Brain microvascular endothelial cell (primary cell): Measurements from ENCODE around the gene CDC14B.

ENCODE experiments used
- DNase-seq: peaks from one replicate; pipeline ENCODE4 v3.0.0-alpha.2; 2020
- H3K27ac ChIP-seq: fragments of 250-450 bp; sonication (Bioruptor Pico); 2 replicates; pipeline ENCODE4 v1.5.1; 2020; ENCODE audit warnings: mild to moderate bottlenecking, moderate library complexity
- H3K27me3 ChIP-seq: fragments of 250-450 bp; sonication (Bioruptor Pico); replicated peaks from 2 replicates; pipeline ENCODE4 v1.5.1; 2020; ENCODE audit warnings: mild to moderate bottlenecking
- H3K36me3 ChIP-seq: fragments of 250-450 bp; sonication (Bioruptor Pico); replicated peaks from 2 replicates; pipeline ENCODE4 v1.5.1; 2020; ENCODE audit warnings: mild to moderate bottlenecking
- H3K4me3 ChIP-seq: 2 replicates; pipeline ENCODE4 v1.5.1; 2011; ENCODE audit warnings: low read depth, mild to moderate bottlenecking, control low read depth, low read length, moderate library complexity
- CTCF ChIP-seq: IDR thresholded peaks from 2 replicates; pipeline ENCODE4 v1.5.1; 2011; ENCODE audit warnings: low read depth, mild to moderate bottlenecking, moderate library complexity, low read length, control low read depth, inconsistent platforms; ENCODE audit errors: missing control alignments
- in situ Hi-C: cut with HindIII; loops from 2 replicates; pipeline ENCODE4 v1.10.0; 2017; ENCODE audit warnings: low sequenced_read_pairs, low pct_ligation_motif_present

The CDC14B gene

GRCh38 chr9:96483733-96484390 lies 135.8 kb downstream of the CDC14B start:
- peaks cover 13% of the 10 kb centered on the region for H3K36me3 ChIP-seq

GRCh38 chr9:96483197-96483596 lies 136.4 kb downstream of the CDC14B start:
- no peak for DNase-seq
- no peak overlapping the region for H3K27ac ChIP-seq
- in situ Hi-C loops, result no loop called here
- no peak for TF ChIP-seq CTCF
- no peak overlapping the region for H3K4me3 ChIP-seq
- no peaks in the 10 kb centered on the region for H3K27me3 ChIP-seq
- H3K36me3 ChIP-seq, result peaks cover 7% of the 10 kb centered on the region

More at GRCh38 chr9:96483733-96484390, 135.8 kb downstream of the CDC14B start:
- H3K27me3 ChIP-seq, result no peaks in the 10 kb centered on the region
- H3K27ac ChIP-seq, result no peak overlapping the region
- in situ Hi-C loops, result no loop called here
- no peak for TF ChIP-seq CTCF
- no peak overlapping the region for H3K4me3 ChIP-seq
- no peak for DNase-seq

- Histone ChIP-seq H3K4me3 (no peak overlapping the region), H3K27ac (no peak overlapping the region), H3K36me3 (peaks cover 6% of the 10 kb centered on the region), H3K27me3 (no peaks in the 10 kb centered on the region)
- TF ChIP-seq CTCF, result no peak
- DNase-seq, result no peak
- in situ Hi-C loops, result no loop called here
These were observed 137.2 kb downstream of the CDC14B start for GRCh38 chr9:96482476-96482875.

- Histone ChIP-seq H3K4me3 (no peak overlapping the region), H3K27me3 (no peaks in the 10 kb centered on the region), H3K36me3 (peaks cover 6% of the 10 kb centered on the region), H3K27ac (no peak overlapping the region)
- in situ Hi-C loops, result no loop called here
- no peak for DNase-seq
- TF ChIP-seq CTCF, result no peak
These were observed 138.9 kb downstream of the CDC14B start for GRCh38 chr9:96480736-96481135.

- H3K36me3 ChIP-seq, result peaks cover 2% of the 10 kb centered on the region
- H3K4me3 ChIP-seq, result no peak overlapping the region
- no peaks in the 10 kb centered on the region for H3K27me3 ChIP-seq
- TF ChIP-seq CTCF, result no peak
- in situ Hi-C loops, result no loop called here
- H3K27ac ChIP-seq, result no peak overlapping the region
- no peak for DNase-seq
These were observed 140.7 kb downstream of the CDC14B start for GRCh38 chr9:96478829-96479371.

- Histone ChIP-seq H3K27me3 (no peaks in the 10 kb centered on the region), H3K36me3 (peaks cover 10% of the 10 kb centered on the region), H3K4me3 (no peak overlapping the region), H3K27ac (no peak overlapping the region)
- in situ Hi-C loops, result no loop called here
- DNase-seq, result no peak
- TF ChIP-seq CTCF, result no peak
These were observed 143.1 kb downstream of the CDC14B start for GRCh38 chr9:96476591-96476990.
